Endometrium (tissue), 2 donors: Measurements from ENCODE around the gene SLC31A2.
"Not testable (repeated sequence)": the region's sequence is repeated elsewhere in the genome, so short reads cannot be mapped to it uniquely, and the experiment has no call there.

Experiments
- FAIRE-seq: peaks from 2 replicates; lab custom pipeline; 2012; peaks lifted over from hg19 to GRCh38; lab: Jason Lieb, UNC
- donor health status: control.
- donor health status: control.

SLC31A2 gene

GRCh38 chr9:113150670-113151611 is at the start of gene SLC31A2:
TSS of gene SLC31A2 (plus strand) at chr9:113151007. CDS start at chr9:113151075, 68 bp downstream.
- no peak for FAIRE-seq

- FAIRE-seq, result not testable (repeated sequence)
Observed at GRCh38 chr9:113105345-113105744, 45.5 kb upstream of the SLC31A2 start.

- FAIRE-seq, result not testable (repeated sequence)
Observed at GRCh38 chr9:113111065-113111951, 39.5 kb upstream of the SLC31A2 start.

GRCh38 chr9:113112706-113113510 is 37.9 kb upstream of the SLC31A2 start:
- FAIRE-seq, result not testable (repeated sequence)

- FAIRE-seq, result not testable (repeated sequence)
Observed at GRCh38 chr9:113118829-113119228, 32.0 kb upstream of the SLC31A2 start.

DNA sequence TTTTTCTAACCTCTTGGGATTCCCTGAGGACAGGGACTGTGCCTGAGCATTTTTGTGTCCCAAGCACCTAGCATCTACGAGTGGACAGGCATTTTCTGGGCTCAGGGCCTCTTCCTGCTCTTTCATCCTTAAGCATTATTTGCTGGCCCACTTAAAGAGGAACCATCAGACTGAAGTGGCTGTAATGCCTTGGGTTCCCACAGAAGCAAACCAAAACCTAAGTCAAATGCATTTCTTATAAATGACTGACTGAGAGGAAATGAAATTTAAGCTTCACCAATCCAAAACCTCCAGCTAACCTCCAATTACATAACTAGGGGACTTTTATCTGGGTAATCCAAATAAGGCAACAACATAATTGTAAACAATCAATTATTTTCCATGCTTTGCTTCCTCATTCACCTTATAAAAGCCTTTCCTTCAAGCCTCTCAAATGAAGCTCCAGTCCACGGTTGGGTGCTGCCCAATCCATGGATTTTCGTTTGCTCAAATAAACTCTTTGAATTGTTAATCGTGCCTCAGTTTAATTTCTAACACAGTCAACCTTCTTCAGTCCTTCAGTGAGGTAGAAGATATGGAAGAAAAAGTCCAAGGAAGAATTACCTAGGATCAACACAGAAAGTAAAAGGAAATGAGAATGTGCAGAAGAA is 25.3 kb upstream of the SLC31A2 start:
- FAIRE-seq, result no peak

GRCh38 chr9:113129466-113129865 is 21.3 kb upstream of the SLC31A2 start:
- no peak for FAIRE-seq

DNA sequence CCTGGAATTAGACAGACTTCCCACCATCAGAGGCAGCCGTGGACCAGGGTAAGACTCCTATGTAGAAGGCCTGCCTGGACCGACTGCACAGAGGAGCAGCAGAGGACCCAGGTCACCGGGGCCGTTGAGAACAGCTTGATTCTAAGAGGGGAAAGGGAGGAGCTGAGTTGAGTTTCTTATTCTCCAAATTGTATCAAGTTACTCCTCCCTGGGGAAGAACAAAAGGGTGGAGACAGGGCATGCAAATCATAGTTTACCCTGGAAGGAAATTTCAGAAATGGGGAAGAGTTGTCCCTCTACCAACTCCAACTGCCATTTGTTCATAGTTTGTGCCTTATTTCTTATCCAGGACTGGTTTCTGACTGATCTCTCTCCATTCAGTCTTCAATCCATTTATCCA is 20.9 kb upstream of the SLC31A2 start:
- no peak for FAIRE-seq

- no peak for FAIRE-seq
Observed at GRCh38 chr9:113131689-113132151, 19.1 kb upstream of the SLC31A2 start.

DNA sequence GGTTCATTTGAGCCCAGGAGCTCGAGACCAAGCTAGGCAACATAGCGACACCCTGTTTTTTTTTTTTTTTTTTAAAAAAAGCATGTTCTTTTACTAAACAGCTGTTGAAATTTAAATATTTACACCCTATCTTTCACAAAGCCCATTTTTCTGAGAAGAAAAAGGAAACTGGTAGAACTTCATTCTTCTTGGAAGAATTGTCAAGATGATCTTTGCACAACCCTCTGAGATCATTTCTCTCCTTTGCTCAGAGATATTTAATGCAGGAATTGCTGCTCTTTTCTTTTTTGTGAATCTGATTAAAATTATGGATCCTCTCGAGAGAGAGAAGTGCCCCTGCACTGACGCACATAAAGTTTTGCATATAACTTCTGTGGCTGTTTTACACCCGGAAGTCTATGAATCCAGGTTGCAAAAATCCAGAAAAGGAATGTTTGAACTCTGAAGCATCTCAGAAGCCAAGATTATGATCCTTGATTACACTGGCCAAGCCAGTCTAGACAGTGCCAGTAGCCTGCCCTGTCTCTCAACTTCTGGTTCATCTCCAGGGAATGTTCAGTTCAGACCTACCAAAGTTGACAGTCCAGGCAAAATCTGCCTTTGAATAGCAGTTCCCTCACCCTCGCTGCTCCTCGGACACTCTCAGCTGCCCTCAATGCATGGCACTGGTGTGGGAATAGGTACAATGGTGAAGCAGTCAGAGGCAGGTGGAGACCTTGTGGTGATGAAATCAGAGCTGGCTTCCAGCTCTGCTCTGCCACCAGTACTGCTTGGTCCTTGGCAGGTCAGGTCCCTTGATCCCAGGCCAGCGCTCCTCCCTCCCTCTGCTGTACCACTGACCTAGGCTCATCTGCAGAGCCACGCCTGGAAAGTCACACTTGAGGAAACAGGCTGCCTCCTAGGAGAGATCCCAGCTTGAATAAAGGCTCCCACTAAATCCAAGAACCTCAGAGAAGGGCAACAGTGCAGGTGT is 13.3 kb upstream of the SLC31A2 start:
- no peak for FAIRE-seq

DNA sequence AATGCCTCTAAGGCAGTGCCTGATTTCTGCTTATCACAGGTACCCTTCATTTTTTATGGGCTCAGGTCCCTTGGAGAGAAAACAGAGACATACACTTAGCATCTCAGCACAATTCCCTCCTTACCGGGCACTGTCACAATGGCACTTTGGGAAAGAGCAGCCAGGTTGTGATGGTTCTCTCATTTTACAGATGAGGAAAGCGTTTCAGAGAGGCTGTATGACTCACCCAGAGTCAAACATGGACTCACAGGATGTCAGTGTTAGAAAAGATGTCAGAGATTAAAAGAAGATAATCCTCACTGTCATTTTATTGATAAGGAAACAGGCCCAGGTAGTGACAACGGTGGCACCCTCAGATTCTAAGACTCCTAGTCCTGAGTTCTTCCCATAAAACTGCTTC is 12.0 kb upstream of the SLC31A2 start:
- FAIRE-seq, result no peak

DNA sequence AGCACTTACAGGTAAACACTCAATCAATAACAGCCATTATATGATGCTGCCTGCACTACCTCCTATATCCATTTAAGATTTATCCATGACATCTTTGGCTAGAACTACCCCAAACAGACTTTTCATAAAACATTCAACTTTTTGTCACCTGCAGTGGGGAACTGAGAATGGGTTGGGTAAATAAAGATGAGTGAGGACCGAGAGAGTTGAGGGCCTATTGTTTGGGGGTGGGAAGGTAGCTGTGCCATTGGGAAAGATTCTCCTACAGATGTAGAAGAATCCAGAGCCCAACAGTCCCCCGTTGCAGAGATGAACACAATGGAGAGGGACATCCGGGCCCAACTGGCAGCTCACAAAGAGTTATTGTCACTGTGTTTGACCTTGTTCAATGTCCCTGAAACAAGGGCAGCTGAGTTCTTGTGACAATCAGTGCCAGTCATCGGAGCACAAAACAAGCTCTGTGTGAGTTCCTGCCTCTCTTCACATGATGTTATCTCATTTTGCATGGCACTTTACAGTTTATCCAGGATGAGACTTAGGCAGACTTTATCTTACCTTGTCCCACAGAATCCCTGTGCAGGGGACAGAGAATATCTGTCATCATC is 11.5 kb upstream of the SLC31A2 start:
- FAIRE-seq, result no peak

- no peak for FAIRE-seq
Observed at GRCh38 chr9:113139953-113140352, 10.9 kb upstream of the SLC31A2 start.

GRCh38 chr9:113140896-113141295 is 9.9 kb upstream of the SLC31A2 start:
- FAIRE-seq, result not testable (repeated sequence)

GRCh38 chr9:113143432-113144227 is 7.2 kb upstream of the SLC31A2 start:
- no peak for FAIRE-seq

DNA sequence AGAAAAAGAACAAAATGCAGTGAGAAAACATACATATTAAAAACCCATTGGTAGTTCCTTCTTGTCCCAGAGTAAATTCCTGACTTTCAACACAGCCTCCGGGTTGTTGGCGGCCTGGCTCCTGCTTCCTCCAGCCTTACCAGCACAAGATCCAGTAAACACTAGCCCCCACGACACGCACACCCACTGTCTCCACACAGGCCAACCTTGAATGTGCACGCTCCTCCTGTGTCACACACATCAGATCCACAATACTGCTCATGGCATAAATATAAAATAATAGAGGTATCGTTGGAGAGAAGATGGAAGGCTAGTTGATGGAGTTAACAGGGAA is 2.5 kb upstream of the SLC31A2 start:
- FAIRE-seq, result no peak

GRCh38 chr9:113148781-113149510 is 1.9 kb upstream of the SLC31A2 start:
- no peak for FAIRE-seq

DNA sequence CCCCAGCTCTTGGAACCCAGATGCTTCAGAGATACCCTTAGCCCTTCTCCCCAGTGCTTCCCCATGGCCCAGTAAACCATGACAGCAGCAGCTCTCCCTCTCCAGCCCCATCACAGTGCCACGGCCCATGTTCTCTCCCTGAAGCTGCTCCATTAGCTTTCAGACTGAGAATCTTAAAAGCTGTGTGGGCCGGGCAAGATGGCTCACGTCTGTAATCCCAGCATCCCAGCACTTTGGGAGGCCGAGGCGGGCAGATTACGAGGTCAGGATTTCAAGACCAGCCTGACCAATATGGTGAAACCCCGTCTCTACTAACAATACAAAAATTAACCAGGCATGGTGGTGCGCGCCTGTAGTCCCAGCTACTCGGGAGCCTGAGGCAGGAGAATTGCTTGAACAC is 1.2 kb upstream of the SLC31A2 start:
- not testable (repeated sequence) for FAIRE-seq
